Measurements from ENCODE around the gene ACSBG1. TPM values are rescaled to one million over a fixed set of nuclear protein-coding genes. Genes with fewer than 3 reads are reported as not detected.

The ACSBG1 gene
- total and polyA plus RNA-seq, 10 of the 15 experiments (the other 5 are each of a cell fraction or from before 2014, with no cell fraction given), result 0.11 to 0.75 (median 0.42) TPM

DNA sequence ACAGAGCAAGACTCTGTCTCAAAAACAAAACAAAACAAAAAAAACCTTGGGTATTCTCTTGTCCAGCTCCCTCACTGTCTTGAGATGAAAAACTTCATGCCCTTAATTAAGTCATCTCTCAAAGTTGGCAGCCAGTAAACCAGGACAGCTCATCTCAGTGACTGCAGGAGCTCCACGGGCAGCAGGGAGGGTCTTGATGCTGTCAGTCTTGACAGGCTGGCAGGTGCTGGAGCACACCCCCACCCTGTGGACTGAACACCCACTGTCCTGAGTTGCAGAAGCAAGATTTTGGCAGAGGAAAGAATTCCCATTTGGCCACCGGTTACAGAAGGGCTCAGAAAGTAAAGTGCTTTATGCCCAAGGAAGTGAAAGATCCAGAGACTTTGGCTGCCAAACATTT is 38.0 kb upstream of the ACSBG1 start:
- H3K79me2 ChIP-seq (ENCODE audit: control insufficient read depth, insufficient read depth, low read length), result no peaks in the 10 kb centered on the region
- no peaks in the 10 kb centered on the region for H3K9me3 ChIP-seq (replicated peaks; ENCODE audit: control insufficient read depth, insufficient read depth, low read length)
- H3K27me3 ChIP-seq (replicated peaks in 1 of 2; ENCODE audit: control insufficient read depth in 2 of 2, insufficient read depth in 2 of 2, low read length in 1 of 2), result no peaks in the 10 kb centered on the region
- ATAC-seq (no peak), FAIRE-seq (no peak), DNase-seq (ENCODE audit: low read depth, low spot score) (no peak)
- no peaks in the 10 kb centered on the region for H3K36me3 ChIP-seq (ENCODE audit: control insufficient read depth in 2 of 2, insufficient read depth in 2 of 2, low read length in 1 of 2)
- H3K4me2 ChIP-seq (ENCODE audit: control insufficient read depth, insufficient read depth), result no peak overlapping the region
- ChIA-PET RAD21 (ENCODE audit: unreplicated experiment) (interaction anchor here (0.5 kb wide), 1 partner anchor 230 kb away, joined by 3 read pairs; no protein-coding TSS in a partner anchor), SMC1A (ENCODE audit: uncharacterized antibody, unreplicated experiment) (interaction anchor here (1.5 kb wide), 1 partner anchor 10 kb away, joined by 5 read pairs; no protein-coding TSS in a partner anchor), POLR2A (no interaction called here), CTCF (no interaction called here)
- no peaks in the 10 kb centered on the region for H4K20me1 ChIP-seq (ENCODE audit: control insufficient read depth, insufficient read depth)
- H2AFZ ChIP-seq (ENCODE audit: control insufficient read depth, low read depth, low read length), result no peak overlapping the region
- intact Hi-C loops (cut with micrococcal nuclease; ENCODE audit: unreplicated experiment) (no loop called here), in situ Hi-C loops (cut with MboI) (no loop called here)
- H3K4me3 ChIP-seq, result no peak overlapping the region
- BruUV-seq (replicated peaks), result no TSS peak
- H3K4me1 ChIP-seq (ENCODE audit: control insufficient read depth, insufficient read depth, low read length), result no peaks in the 10 kb centered on the region
- H3K27ac ChIP-seq (ENCODE audit: control insufficient read depth, insufficient read depth), result no peak overlapping the region
- 85% methylated on average over 2 of the region's 2 CpGs for WGBS (ENCODE audit: insufficient coverage, insufficient replicate concordance, low lambda C conversion rate, missing lambda C conversion rate)
- no peak overlapping the region for H3K9ac ChIP-seq (ENCODE audit: control insufficient read depth, insufficient read depth, low read length)
- TF ChIP-seq SIN3A (IDR thresholded peaks at IDR 0.05; ENCODE audit: low read depth, low read length) (no peak), FOS (IDR thresholded peaks at IDR 0.05; ENCODE audit: borderline replicate concordance, extremely low read depth, insufficient read length) (no peak), MXI1 (IDR thresholded peaks at IDR 0.05; ENCODE audit: low read depth, low read length) (no peak), DPF2 (IDR thresholded peaks at IDR 0.05) (no peak), IRF3 (IDR thresholded peaks at IDR 0.05) (no peak), ZNF217 (IDR thresholded peaks at IDR 0.05) (no peak), MTA3 (IDR thresholded peaks at IDR 0.05; ENCODE audit: borderline replicate concordance, low read length) (no peak), SMARCA5 (IDR thresholded peaks at IDR 0.05) (no peak), NFXL1 (IDR thresholded peaks at IDR 0.05; ENCODE audit: borderline replicate concordance) (no peak), RAD51 (IDR thresholded peaks at IDR 0.05) (no peak), PAX5 (IDR thresholded peaks at IDR 0.05; ENCODE audit: borderline replicate concordance, low read depth, low read length) (no peak), NR2C1 (IDR thresholded peaks at IDR 0.05) (no peak), ZNF384 (IDR thresholded peaks at IDR 0.05; ENCODE audit: borderline replicate concordance, low read depth, low read length) (no peak), IRF5 (IDR thresholded peaks at IDR 0.05; ENCODE audit: borderline replicate concordance) (no peak), NBN (IDR thresholded peaks at IDR 0.05) (no peak), PML (IDR thresholded peaks at IDR 0.05; ENCODE audit: low read length) (no peak), BCL11A (IDR thresholded peaks at IDR 0.05; ENCODE audit: low read depth, low read length) (no peak), PRDM15 (CRISPR knock-in tag; IDR thresholded peaks at IDR 0.05) (no peak), SPI1 (IDR thresholded peaks at IDR 0.05; ENCODE audit: borderline replicate concordance, insufficient read depth, low read depth, low read length) (no peak)
- TF ChIP-seq, protein P1, sequence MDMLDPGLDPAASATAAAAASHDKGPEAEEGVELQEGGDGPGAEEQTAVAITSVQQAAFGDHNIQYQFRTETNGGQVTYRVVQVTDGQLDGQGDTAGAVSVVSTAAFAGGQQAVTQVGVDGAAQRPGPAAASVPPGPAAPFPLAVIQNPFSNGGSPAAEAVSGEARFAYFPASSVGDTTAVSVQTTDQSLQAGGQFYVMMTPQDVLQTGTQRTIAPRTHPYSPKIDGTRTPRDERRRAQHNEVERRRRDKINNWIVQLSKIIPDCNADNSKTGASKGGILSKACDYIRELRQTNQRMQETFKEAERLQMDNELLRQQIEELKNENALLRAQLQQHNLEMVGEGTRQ (IDR thresholded peaks at IDR 0.05; ENCODE audit: borderline replicate concordance, low read depth, low read length), result no peak

Measured in GM12878 (cell line).